Measurements from ENCODE around the gene UBXN7. TPM values are rescaled to one million over a fixed set of nuclear protein-coding genes. Genes with fewer than 3 reads are reported as not detected.

The UBXN7 gene
- total and polyA plus RNA-seq, 2 of the 4 experiments (the other 2 are of a cell fraction): 8.6 to 16.1 TPM

- Histone ChIP-seq H3K4ac (ENCODE audit: low read depth, low read length) (no peak overlapping the region), H3K9me3 (ENCODE audit: control insufficient read depth, insufficient read depth, low read length) (no peaks in the 10 kb centered on the region), H2BK120ac (ENCODE audit: low read depth, low read length) (no peak overlapping the region), H2AK9ac (replicated peaks; ENCODE audit: low read depth, low read length, poor library complexity) (no peak overlapping the region), H2BK15ac (ENCODE audit: low read depth, low read length) (no peak overlapping the region), H3K4me1 (ENCODE audit: control insufficient read depth, insufficient read depth, low read length) (no peaks in the 10 kb centered on the region), H3K14ac (replicated peaks; ENCODE audit: low read depth, low read length) (no peak overlapping the region), H3K36me3 (ENCODE audit: control insufficient read depth, insufficient read depth, low read length) (no peaks in the 10 kb centered on the region), H2AFZ (replicated peaks; ENCODE audit: low read length, poor library complexity) (no peak overlapping the region), H3K56ac (ENCODE audit: extremely low read depth, insufficient read depth, low read length) (no peak overlapping the region), H4K5ac (ENCODE audit: low read depth, low read length) (no peak overlapping the region), H2BK5ac (ENCODE audit: low read depth, low read length, poor library complexity, severe bottlenecking) (no peak overlapping the region), H3K9me1 (ENCODE audit: insufficient read depth, low read length) (peaks cover 9% of the 10 kb centered on the region; the same call in 1 of the 2 replicates), H3K23ac (ENCODE audit: low read depth, low read length) (no peak overlapping the region), H3K9ac (ENCODE audit: low read depth, low read length) (no peak overlapping the region), H3K4me3 (ENCODE audit: insufficient read depth, low read depth, low read length) (no peak overlapping the region), H4K91ac (ENCODE audit: insufficient read depth, low read depth, low read length) (no peak overlapping the region), H2AK5ac (ENCODE audit: low read depth, low read length) (no peak overlapping the region), H3K27ac (ENCODE audit: insufficient read depth, low read length) (no peak overlapping the region), H2BK20ac (ENCODE audit: low read depth, low read length) (no peak overlapping the region), H4K20me1 (ENCODE audit: insufficient read depth, low read length) (no peaks in the 10 kb centered on the region; the same call in none of the 2 replicates), H4K8ac (ENCODE audit: low read depth in 2 of 2, low read length in 2 of 2) (no peak overlapping the region), H3K4me2 (ENCODE audit: low read depth, low read length) (no peak overlapping the region), H3K18ac (ENCODE audit: low read depth, low read length) (no peak overlapping the region), H3K79me1 (ENCODE audit: low read depth in 1 of 2, low read length in 2 of 2) (peaks cover 9 to 24% of the 10 kb centered on the region in 2 experiments), H3K27me3 (ENCODE audit: control insufficient read depth, insufficient read depth, low read length) (no peaks in the 10 kb centered on the region)
- no CpG with 5 or more reads among the region's 3 CpGs for WGBS, 2 experiments (ENCODE audit: extremely low coverage in 2 of 2, insufficient read length in 1 of 2)
- CTCF ChIA-PET: interaction anchor here (0.6 to 0.7 kb wide), 3 partner anchors 17 to 84 kb away, joined by 3 to 5 read pairs (median 4); no protein-coding TSS in a partner anchor
- TF ChIP-seq CTCF (conservative IDR thresholded peaks at IDR 0.05; ENCODE audit: low read depth, low read length) (no peak), RCOR1 (IDR thresholded peaks at IDR 0.05; ENCODE audit: insufficient replicate concordance, low read length) (no peak), MXI1 (IDR thresholded peaks at IDR 0.05; ENCODE audit: borderline replicate concordance, low read depth, low read length) (no peak), POLR2A (IDR thresholded peaks at IDR 0.05; ENCODE audit: low read depth, low read length) (no peak), MAZ (IDR thresholded peaks at IDR 0.05; ENCODE audit: borderline replicate concordance, low read depth, low read length) (no peak), NFE2L2 (IDR thresholded peaks at IDR 0.05; ENCODE audit: low read depth, low read length) (no peak), RFX5 (IDR thresholded peaks at IDR 0.05; ENCODE audit: low read depth, low read length) (no peak), BHLHE40 (IDR thresholded peaks at IDR 0.05; ENCODE audit: low read depth, low read length) (no peak), RAD21 (IDR thresholded peaks at IDR 0.05; ENCODE audit: low read length) (no peak), MAFK (IDR thresholded peaks at IDR 0.05; ENCODE audit: low read depth, low read length) (no peak), ELK1 (IDR thresholded peaks at IDR 0.05; ENCODE audit: borderline replicate concordance, low read depth, low read length) (no peak), SMC3 (IDR thresholded peaks at IDR 0.05; ENCODE audit: low read depth, low read length) (no peak), CHD1 (IDR thresholded peaks at IDR 0.05; ENCODE audit: low read depth, low read length) (no peak)
- no TSS peak for BruUV-seq (replicated peaks)
- ATAC-seq (ENCODE audit: low read depth) (no peak), DNase-seq (no peak)
- intact Hi-C loops (cut with micrococcal nuclease) (no loop called here), dilution Hi-C loops (cut with HindIII; ENCODE audit: low sequenced_read_pairs, unreplicated experiment) (no loop called here), in situ Hi-C loops (cut with MboI; ENCODE audit: low sequenced_read_pairs) (no loop called here)
- POLR2A ChIA-PET (ENCODE audit: unreplicated experiment): no interaction called here
These were observed 117.6 kb downstream of the UBXN7 start for GRCh38 chr3:196314597-196314996.
